H9 (cell line): ENCODE measurements around the gene BRF1. TPM values are rescaled to one million over a fixed set of nuclear protein-coding genes. Genes with fewer than 3 reads are reported as not detected.

Experiments used
- DNase-seq: peaks from one replicate; pipeline ENCODE4 v3.0.0-alpha.2; 2017
- H2AFZ ChIP-seq: one replicate; pipeline ENCODE4 v1.6.1; 2013; ENCODE audit warnings: mild to moderate bottlenecking, low read length, control low read depth, moderate library complexity
- H2AK5ac ChIP-seq: 2 replicates; pipeline ENCODE4 v1.6.1; 2013; ENCODE audit warnings: low read length, control low read depth, mixed read lengths; ENCODE audit not compliant: insufficient read length
- H2BK120ac ChIP-seq: one replicate; pipeline ENCODE4 v1.6.1; 2013; ENCODE audit warnings: low read depth, mild to moderate bottlenecking, low read length, control low read depth, inconsistent platforms; ENCODE audit not compliant: poor library complexity, severe bottlenecking
- H2BK12ac ChIP-seq: 2 replicates; pipeline ENCODE4 v1.6.1; 2013; ENCODE audit warnings: low read length, control low read depth, mixed read lengths, low read depth; ENCODE audit not compliant: insufficient read length
- H2BK15ac ChIP-seq: 2 replicates; pipeline ENCODE4 v1.6.1; 2013; ENCODE audit warnings: low read depth, low read length, control low read depth
- H2BK20ac ChIP-seq: one replicate; pipeline ENCODE4 v1.6.1; 2013; ENCODE audit warnings: low read depth, mild to moderate bottlenecking, low read length, control low read depth, inconsistent platforms; ENCODE audit not compliant: poor library complexity, severe bottlenecking
- H2BK5ac ChIP-seq: 2 replicates; pipeline ENCODE4 v1.6.1; 2013; ENCODE audit warnings: low read length, control low read depth, mixed read lengths; ENCODE audit not compliant: insufficient read length
- H3K14ac ChIP-seq: 2 replicates; pipeline ENCODE4 v1.6.1; 2013; ENCODE audit warnings: low read length, control low read depth; ENCODE audit not compliant: insufficient read depth
- H3K18ac ChIP-seq: 2 replicates; pipeline ENCODE4 v1.6.1; 2013; ENCODE audit warnings: low read depth, mild to moderate bottlenecking, mixed read lengths, low read length, control low read depth; ENCODE audit not compliant: insufficient read length
- H3K23ac ChIP-seq: 2 replicates; pipeline ENCODE4 v1.6.1; 2013; ENCODE audit warnings: low read length, control low read depth, mixed read lengths, low read depth; ENCODE audit not compliant: insufficient read length
- H3K23me2 ChIP-seq: 2 replicates; pipeline ENCODE4 v1.6.1; 2013; ENCODE audit warnings: low read depth, mild to moderate bottlenecking, mixed read lengths, low read length, control low read depth; ENCODE audit not compliant: insufficient read length, poor library complexity, severe bottlenecking
- H3K27ac ChIP-seq: 2 replicates; pipeline ENCODE4 v1.5.1; 2013; ENCODE audit warnings: low read length, control low read depth, mixed read lengths, low read depth; ENCODE audit not compliant: insufficient read length
- H3K27me3 ChIP-seq: 2 replicates; pipeline ENCODE4 v1.6.1; 2013; ENCODE audit warnings: low read length, control low read depth, inconsistent platforms; ENCODE audit not compliant: insufficient read depth
- H3K4ac ChIP-seq: 2 replicates; pipeline ENCODE4 v1.6.1; 2013; ENCODE audit warnings: low read depth, mild to moderate bottlenecking, control low read depth, inconsistent platforms, low read length, moderate library complexity
- H3K4me1 ChIP-seq: 2 replicates; pipeline ENCODE4 v1.6.1; 2013; ENCODE audit warnings: low read length, control low read depth, inconsistent platforms; ENCODE audit not compliant: insufficient read depth
- H3K4me2 ChIP-seq: 2 replicates; pipeline ENCODE4 v1.6.1; 2013; ENCODE audit warnings: low read length, control low read depth, mixed read lengths; ENCODE audit not compliant: insufficient read length, insufficient read depth
- H3K56ac ChIP-seq: 2 replicates; pipeline ENCODE4 v1.6.1; 2013; ENCODE audit warnings: low read depth, mild to moderate bottlenecking, mixed read lengths, low read length, control low read depth; ENCODE audit not compliant: insufficient read length
- H3K79me1 ChIP-seq: 2 replicates; pipeline ENCODE4 v1.6.1; 2013; ENCODE audit warnings: low read depth, mild to moderate bottlenecking, moderate library complexity, low read length, control low read depth, inconsistent platforms; ENCODE audit not compliant: insufficient read depth, poor library complexity, severe bottlenecking
- H3K79me2 ChIP-seq: 2 replicates; pipeline ENCODE4 v1.6.1; 2013; ENCODE audit warnings: low read length, control low read depth, inconsistent platforms; ENCODE audit not compliant: insufficient read depth
- H3K9ac ChIP-seq: 2 replicates; pipeline ENCODE4 v1.6.1; 2013; ENCODE audit warnings: low read length, control low read depth, mixed read lengths; ENCODE audit not compliant: insufficient read length; ENCODE audit errors: extremely low read depth
- H3K9me3 ChIP-seq: one replicate; pipeline ENCODE4 v1.6.1; 2013; ENCODE audit warnings: low read depth, low read length, inconsistent platforms; ENCODE audit not compliant: control insufficient read depth
- H3T11ph ChIP-seq: one replicate; pipeline ENCODE4 v1.6.1; 2013; ENCODE audit warnings: mild to moderate bottlenecking, low read length, control low read depth, inconsistent platforms
- H4K20me1 ChIP-seq: one replicate; pipeline ENCODE4 v1.6.1; 2013; ENCODE audit not compliant: control insufficient read depth, insufficient read length, insufficient read depth
- H4K5ac ChIP-seq: 2 replicates; pipeline ENCODE4 v1.6.1; 2013; ENCODE audit warnings: low read depth, mild to moderate bottlenecking, mixed read lengths, low read length, control low read depth; ENCODE audit not compliant: insufficient read length
- H4K8ac ChIP-seq: replicated peaks from 2 replicates; pipeline ENCODE4 v1.6.1; 2013; ENCODE audit warnings: low read length, control low read depth, mixed read lengths, low read depth; ENCODE audit not compliant: insufficient read length
- H4K91ac ChIP-seq: 2 replicates; pipeline ENCODE4 v1.6.1; 2013; ENCODE audit warnings: low read depth, mild to moderate bottlenecking, moderate library complexity, mixed read lengths, low read length, control low read depth; ENCODE audit not compliant: insufficient read length
- H3K27ac Mint-ChIP-seq, 3 experiments: 2 replicates in 2 of 3; 3 replicates in 1 of 3; pipeline ENCODE4 v1.8.0; 2020 to 2021; ENCODE audit warnings: mixed read lengths in 3 of 3, mild to moderate bottlenecking in 1 of 3, moderate library complexity in 1 of 3
- H3K27me3 Mint-ChIP-seq: 2 replicates; pipeline ENCODE4 v1.8.0; 2021; ENCODE audit warnings: low read depth, mild to moderate bottlenecking, moderate library complexity, mixed read lengths
- H3K36me3 Mint-ChIP-seq, 3 experiments: 2 replicates in 2 of 3; 3 replicates in 1 of 3; pipeline ENCODE4 v1.8.0; 2020 to 2021; ENCODE audit warnings: low read depth in 3 of 3, mixed read lengths in 3 of 3; ENCODE audit not compliant: insufficient read depth in 1 of 3
- H3K4me1 Mint-ChIP-seq, 2 experiments: 2 replicates each; pipeline ENCODE4 v1.8.0; 2020; ENCODE audit warnings: mixed read lengths in 2 of 2
- H3K4me3 Mint-ChIP-seq, 2 experiments: 2 replicates in 1 of 2; 3 replicates in 1 of 2; pipeline ENCODE4 v1.8.0; 2020 to 2021; ENCODE audit warnings: mild to moderate bottlenecking in 2 of 2, mixed read lengths in 2 of 2, moderate library complexity in 1 of 2
- H3K9me3 Mint-ChIP-seq, 2 experiments: 2 replicates in 1 of 2; 3 replicates in 1 of 2; pipeline ENCODE4 v1.8.0; 2020; ENCODE audit warnings: mild to moderate bottlenecking in 2 of 2, mixed read lengths in 2 of 2, moderate library complexity in 1 of 2
- CTCF ChIP-seq: fragments of 200-600 bp; sonication (generic); conservative IDR thresholded peaks from 3 replicates; pipeline ENCODE4 v1.8.0; 2021; ENCODE audit warnings: antibody characterized with exemption, mild to moderate bottlenecking
- WGBS: extraction: QIAGEN DNeasy Blood & Tissue Kit; methylation state at CpG from one replicate; pipeline ENCODE4 v1.1.7; 2013; ENCODE audit warnings: missing lambda C conversion rate, low lambda C conversion rate, mixed read lengths; ENCODE audit not compliant: insufficient read length; ENCODE audit errors: extremely low coverage; 5-methylcytosine and 5-hydroxymethylcytosine counted together
- total RNA-seq: library from RNA; stranded (reverse); gene quantifications from 2 replicates; pipeline ENCODE4 v1.2.1, GENCODE V29; 2021

Gene BRF1
- total RNA-seq, 1 experiment from 2014 or later: 28.3 TPM

- WGBS: no CpG with 5 or more reads among the region's 18 CpGs
- H3K27ac ChIP-seq: no peak overlapping the region
- no peak overlapping the region for H2BK5ac ChIP-seq
- H3K14ac ChIP-seq: no peak overlapping the region
- H3K4me2 ChIP-seq: no peak overlapping the region
- no peak overlapping the region for H2BK120ac ChIP-seq
- Mint-ChIP-seq H3K27me3 (no peaks in the 10 kb centered on the region; the same call in 1 of the 2 replicates), H3K4me1 (peaks cover 15 to 28% of the 10 kb centered on the region in 2 experiments), H3K4me3 (no peak overlapping the region), H3K27ac (peak overlapping the region in 2 of 3 experiments; percentile 39 to 65; a peak in 2 of 7 replicates), H3K36me3 (peaks cover 3 to 8% (median 6%) of the 10 kb centered on the region in 3 experiments; a peak in 6 of 7 replicates), H3K9me3 (peaks cover 0 to 2% of the 10 kb centered on the region in 2 experiments; a peak in 1 of 5 replicates)
- H2BK12ac ChIP-seq: no peak overlapping the region
- H4K91ac ChIP-seq: no peak overlapping the region
- H3K9ac ChIP-seq: no peak overlapping the region
- peaks cover 6% of the 10 kb centered on the region; the same call in 1 of the 2 replicates for H3K79me2 ChIP-seq
- no peak for TF ChIP-seq CTCF
- H2AFZ ChIP-seq: no peak overlapping the region
- no peak overlapping the region for H2BK20ac ChIP-seq
- H3K9me3 ChIP-seq: no peaks in the 10 kb centered on the region
- H3K79me1 ChIP-seq: peaks cover 3% of the 10 kb centered on the region
- H3T11ph ChIP-seq: no peak overlapping the region
- H3K56ac ChIP-seq: no peak overlapping the region
- H2AK5ac ChIP-seq: no peak overlapping the region
- H3K18ac ChIP-seq: peak overlapping the region; percentile 33
- H3K27me3 ChIP-seq: no peaks in the 10 kb centered on the region
- peaks cover 2% of the 10 kb centered on the region for H4K20me1 ChIP-seq
- DNase-seq: no peak
- H2BK15ac ChIP-seq: no peak overlapping the region
- H3K4me1 ChIP-seq: no peaks in the 10 kb centered on the region
- H3K23me2 ChIP-seq: no peaks in the 10 kb centered on the region
- H3K4ac ChIP-seq: no peak overlapping the region
- H4K8ac ChIP-seq: no peak overlapping the region
- H3K23ac ChIP-seq: no peak overlapping the region
- H4K5ac ChIP-seq: no peak overlapping the region
Observed at GRCh38 chr14:105337966-105338741, 37.4 kb upstream of the BRF1 start.
